GM13976 (cell line): ENCODE measurements around the gene PDE2A.

Experiments
- DNase-seq: peaks from one replicate; pipeline ENCODE4 v3.0.0; 2012; ENCODE audit warnings: low spot score
- CTCF ChIP-seq: IDR thresholded peaks from 2 replicates; pipeline ENCODE4 v1.5.1; 2012; ENCODE audit warnings: borderline replicate concordance, mild to moderate bottlenecking; ENCODE audit not compliant: insufficient read depth; ENCODE audit errors: extremely low read depth, missing control alignments, control extremely low read depth
- in situ Hi-C: fragments of 300-500 bp; cut with MboI; formaldehyde crosslinking; loops from one replicate; pipeline ENCODE4 v1.12.0; 2022; ENCODE audit warnings: low sequenced_read_pairs, mixed read lengths, inconsistent platforms; ENCODE audit not compliant: unreplicated experiment

Gene PDE2A

GRCh38 chr11:72712841-72713240, 38.6 kb upstream of the PDE2A start:
- in situ Hi-C loops, result no loop called here
- no peak for TF ChIP-seq CTCF
- DNase-seq, result no peak

- DNase-seq, result no peak
- in situ Hi-C loops, result no loop called here
- no peak for TF ChIP-seq CTCF
Measured at GRCh38 chr11:72712168-72712751, 38.0 kb upstream of the PDE2A start.

- no peak for DNase-seq
- in situ Hi-C loops, result no loop called here
- TF ChIP-seq CTCF, result no peak
Measured at GRCh38 chr11:72711141-72711540, 36.9 kb upstream of the PDE2A start.

GRCh38 chr11:72710278-72710677, 36.1 kb upstream of the PDE2A start:
- DNase-seq, result no peak
- in situ Hi-C loops, result no loop called here
- no peak for TF ChIP-seq CTCF

GRCh38 chr11:72709478-72710238, 35.4 kb upstream of the PDE2A start:
- no peak for TF ChIP-seq CTCF
- in situ Hi-C loops, result no loop called here
- DNase-seq, result no peak

GRCh38 chr11:72707032-72707431, 32.8 kb upstream of the PDE2A start:
- DNase-seq, result no peak
- in situ Hi-C loops, result no loop called here
- TF ChIP-seq CTCF, result no peak

- in situ Hi-C loops, result no loop called here
- no peak for TF ChIP-seq CTCF
- no peak for DNase-seq
Measured at GRCh38 chr11:72706579-72706978, 32.4 kb upstream of the PDE2A start.
